Activated CD4-positive, alpha-beta T cell treated with anti-CD3 and anti-CD28 coated beads, Interleukin-2, amount 50 U/mL, for 16 hours (primary cell): ENCODE measurements around the gene ZMYM3.
A peak's percentile ranks its signal among the peaks of the same experiment; 100 is the strongest.

Experiments
- DNase-seq: peaks from one replicate; pipeline ENCODE4 v3.0.0-alpha.2; 2020

The ZMYM3 gene

DNA sequence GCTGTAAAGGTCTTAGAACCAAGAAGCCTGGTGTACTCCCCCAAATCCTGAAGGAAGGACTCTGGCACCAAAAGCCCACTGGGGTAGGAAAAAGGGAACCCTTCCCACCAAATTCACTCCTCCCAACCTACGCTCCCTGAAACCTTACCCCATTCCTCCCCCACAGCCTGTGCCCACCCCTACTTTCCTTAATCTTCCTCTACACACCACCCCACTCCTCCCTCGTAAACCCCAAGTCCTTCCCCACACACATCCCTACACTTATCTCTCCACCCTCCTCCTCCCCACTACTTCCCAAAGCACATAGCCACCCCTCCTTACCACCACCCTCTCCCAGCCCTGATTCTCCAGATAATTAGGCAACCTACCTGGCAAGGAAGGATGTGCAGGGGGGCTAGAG lies 1.7 kb downstream of the ZMYM3 start:
- no peak for DNase-seq

DNA sequence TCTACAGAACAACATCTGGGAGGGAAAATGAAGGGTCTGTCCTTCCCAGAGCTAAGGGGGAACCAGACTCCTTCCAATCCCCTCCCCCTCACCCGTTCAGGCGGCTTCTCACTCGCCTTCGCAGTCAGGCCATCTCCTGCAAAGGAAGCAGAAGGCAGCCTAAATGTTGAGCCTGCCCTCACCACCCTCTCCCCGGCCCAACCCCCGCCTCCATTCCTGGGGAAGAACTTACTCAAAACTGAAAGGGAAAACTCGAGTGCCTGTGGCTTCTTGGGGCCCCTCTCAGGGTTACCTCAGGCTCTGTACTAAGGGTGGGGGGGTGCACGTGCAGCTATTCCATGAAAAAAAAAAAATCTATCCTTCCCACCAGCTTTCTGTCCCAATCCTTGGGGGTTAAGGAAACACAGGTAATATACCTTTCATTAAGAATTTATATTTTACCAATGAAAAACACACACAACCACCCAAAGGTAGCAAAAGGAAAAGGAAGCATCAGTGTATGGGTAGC lies 2.4 kb downstream of the ZMYM3 start:
- peak; percentile 39 for DNase-seq

DNA sequence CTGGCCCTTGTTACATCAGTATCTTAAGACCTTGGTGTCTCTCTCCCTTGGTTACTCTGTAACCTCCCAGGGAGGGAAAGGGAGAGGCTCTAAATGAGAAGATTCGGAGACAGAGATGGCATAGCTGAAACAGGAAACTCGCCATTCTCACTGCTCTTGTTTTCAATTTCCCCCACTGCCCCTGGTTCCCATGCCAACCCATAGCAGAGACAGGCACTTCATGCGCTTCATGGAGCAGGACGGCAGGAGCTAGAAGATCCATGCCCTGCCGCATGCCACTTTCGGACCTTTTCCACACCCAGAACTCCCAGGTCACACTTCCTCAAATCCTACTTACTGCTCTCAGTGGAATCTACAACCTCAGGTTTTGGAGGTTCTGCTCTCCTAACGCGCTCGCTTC lies 3.1 kb downstream of the ZMYM3 start:
- no peak for DNase-seq

DNA sequence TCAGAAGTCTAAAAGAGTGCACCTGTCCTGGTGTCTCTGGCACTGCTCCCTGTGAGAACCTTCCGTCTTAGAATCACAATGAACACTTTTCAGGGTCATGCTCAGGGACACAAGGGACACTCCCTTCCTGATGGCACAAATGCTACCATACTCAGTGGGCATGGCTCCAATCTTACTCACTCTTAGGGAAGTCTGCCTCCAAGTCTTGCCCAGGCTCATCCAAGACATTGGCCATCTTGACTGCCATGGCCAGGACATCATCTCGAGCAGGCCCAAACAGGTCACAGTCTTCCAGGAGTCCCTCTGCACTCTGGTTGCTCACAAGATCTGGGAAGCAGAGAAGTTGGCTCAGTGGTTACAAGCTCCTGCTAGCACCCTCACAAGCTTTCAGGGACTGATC lies 8.8 kb downstream of the ZMYM3 start:
- DNase-seq, result no peak

DNA sequence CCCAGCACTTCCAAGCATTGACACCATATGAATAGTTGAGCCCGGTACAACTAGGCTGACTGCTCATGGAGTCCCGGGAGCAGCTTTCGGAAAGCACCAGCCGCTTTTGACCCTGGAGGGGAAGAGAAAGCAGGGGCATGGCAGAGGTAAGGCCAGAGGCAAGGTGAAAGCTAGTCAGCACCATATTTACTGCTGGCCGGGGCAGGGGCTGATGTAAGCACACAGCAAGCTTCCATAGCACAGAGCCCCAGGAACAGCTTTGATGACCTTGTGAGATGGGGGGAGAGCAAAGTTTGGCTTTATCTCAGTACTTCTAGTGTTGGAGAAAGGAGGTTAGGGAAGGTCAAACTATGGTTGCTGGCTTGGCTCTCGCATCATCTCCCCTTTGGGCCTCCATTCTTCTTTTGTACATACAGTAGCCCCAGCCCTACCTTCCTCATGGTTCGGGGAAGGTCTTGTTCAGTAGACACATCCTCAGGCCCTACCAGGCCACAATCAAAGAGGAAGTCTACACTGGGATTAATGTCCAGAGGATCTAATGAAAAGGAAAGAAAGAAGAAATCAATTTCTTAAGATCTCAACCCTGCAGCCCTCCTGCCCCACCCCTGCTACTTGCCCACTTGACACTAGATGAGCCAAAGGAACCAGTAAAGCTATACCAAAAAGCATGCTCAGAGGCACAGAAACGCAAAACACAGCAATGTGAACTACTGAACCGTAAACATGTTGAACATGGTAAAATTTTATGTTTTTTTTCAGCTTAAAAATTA lies 9.4 kb downstream of the ZMYM3 start:
- DNase-seq, result no peak

DNA sequence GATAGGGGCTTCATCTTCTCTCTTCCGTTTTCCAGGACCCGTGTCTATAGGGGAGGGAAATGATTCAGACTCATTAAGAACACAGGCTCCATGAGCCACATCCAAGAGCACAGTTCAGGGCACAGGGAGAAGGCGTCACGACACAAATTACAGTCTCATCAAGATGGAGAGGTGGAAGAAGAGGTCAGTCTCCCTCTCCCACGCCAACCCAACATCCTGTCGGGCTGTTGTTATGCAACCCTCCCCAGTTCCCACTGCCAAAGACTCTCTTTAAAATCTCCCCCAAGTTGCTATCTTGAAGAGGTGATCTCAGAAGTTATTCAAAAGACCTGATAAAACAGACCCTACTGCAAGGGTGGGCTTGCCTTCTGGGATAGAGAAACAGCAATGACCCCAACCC lies 12.6 kb downstream of the ZMYM3 start:
- DNase-seq, result no peak

DNA sequence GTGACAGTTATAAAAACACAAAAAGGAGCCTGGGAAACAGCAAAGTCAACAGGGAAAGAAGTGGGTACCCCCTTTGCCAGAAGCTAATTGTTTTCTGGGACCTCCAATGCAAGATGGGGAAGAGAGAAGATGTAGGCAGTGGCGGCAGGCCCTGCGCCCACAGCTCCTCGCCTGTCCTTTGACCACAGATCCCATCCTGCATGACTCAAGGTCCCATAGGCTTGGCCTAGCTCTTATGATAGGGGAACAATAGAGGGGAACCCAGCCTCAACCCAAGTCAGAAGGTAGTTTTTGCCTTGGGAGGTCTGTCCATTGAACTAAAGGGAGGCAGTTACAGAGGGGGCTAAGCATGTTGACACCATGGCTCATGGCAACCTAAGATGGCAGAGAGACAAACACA lies 14.2 kb downstream of the ZMYM3 start:
- no peak for DNase-seq

DNA sequence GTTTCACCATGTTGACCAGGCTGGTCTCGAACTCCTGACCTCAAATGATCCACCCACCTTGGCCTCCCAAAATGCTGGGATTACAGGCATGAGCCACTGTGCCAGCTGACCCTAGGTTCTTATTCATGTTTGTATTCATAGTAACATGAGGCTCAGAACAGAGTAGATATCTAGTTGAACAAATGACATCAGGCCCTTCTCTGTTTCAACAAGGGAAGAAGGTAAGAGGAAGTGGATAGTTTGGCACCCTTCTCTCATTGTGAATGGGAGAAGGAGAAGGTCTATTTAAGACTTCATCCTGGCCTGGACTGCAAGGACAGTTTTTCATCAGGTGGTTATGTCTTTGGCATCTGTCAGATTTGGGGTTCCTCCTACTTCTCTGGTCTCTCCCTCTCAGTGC lies 17.1 kb downstream of the ZMYM3 start:
- no peak for DNase-seq

DNA sequence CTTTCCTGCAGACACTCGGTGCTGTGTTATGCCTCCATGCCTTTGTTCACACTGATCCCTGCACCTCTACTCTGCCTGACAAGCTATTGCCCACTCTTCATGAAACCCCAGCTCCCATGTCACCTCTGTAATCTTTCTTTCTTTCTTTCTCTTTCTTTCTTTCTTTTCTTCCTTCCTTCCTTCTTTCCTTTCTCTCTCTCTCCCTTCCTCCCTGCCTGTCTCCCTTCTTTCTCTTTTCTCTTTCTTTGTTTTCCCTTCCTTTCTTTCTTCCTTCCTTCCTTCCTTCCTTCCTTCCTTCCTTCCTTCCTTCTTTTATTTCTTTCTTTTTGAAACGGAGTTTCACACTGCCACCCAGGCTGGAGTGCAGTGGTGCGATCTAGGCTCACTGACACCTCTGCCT lies 18.5 kb downstream of the ZMYM3 start:
- DNase-seq, result no peak

DNA sequence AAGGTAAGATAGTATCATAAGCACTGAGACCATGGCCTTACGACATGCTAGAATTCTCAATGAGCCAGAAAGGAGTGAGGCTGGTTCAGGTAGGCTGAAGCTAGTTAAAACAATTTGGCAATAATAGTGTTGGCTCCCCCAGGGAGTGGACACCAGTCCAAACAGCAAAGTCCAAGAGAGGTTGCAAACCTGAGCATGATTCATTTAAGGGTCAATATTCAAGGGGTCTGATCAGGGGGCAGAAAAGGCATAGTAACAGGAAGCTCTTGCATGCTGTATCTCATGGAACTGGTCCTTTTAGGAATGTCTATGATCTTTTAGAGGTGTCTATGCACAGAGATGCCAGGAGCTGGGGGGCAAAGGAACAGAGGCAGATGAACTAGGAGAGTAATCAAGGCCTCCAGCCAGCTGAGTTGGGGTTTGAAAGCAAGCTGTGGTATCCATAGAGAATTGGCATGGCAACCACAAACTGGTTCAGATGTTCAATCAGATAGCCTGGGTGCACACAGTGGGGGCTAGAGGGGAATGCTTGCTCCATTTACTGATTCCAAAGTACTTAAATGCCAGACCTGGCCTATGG lies 25.8 kb downstream of the ZMYM3 start:
- no peak for DNase-seq

DNA sequence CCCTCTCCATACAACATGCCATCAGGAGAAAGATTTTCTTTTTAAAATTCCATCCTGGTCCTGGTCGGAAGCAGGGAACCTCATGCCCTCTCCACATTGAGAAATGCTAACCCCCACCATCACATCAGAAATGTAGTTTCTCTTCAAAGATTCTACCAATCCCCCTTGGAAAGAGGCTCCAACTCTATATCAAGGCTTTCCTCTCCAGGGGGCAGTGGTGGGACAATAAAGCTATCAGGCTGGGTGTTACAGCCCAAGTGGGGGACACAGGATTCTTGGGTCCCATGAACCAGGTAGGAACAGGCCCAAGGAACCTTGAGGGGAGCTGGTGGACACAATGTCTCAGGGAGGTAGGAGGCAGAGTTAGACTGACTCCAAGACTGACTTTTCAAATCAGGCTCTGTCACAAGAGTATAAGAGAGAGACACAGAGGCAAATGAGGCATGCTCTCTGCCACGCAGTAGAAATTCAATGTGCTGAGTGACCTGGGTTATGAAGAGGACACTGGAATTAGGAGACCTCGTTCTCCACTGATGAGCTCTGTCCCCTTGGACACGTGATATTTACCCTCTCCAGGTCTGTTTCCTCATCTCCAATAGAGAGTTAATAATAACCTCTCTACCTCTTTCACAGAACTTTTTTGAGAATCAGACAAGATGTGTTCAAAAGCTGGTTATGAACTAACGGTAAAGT lies 26.4 kb downstream of the ZMYM3 start:
- no peak for DNase-seq

DNA sequence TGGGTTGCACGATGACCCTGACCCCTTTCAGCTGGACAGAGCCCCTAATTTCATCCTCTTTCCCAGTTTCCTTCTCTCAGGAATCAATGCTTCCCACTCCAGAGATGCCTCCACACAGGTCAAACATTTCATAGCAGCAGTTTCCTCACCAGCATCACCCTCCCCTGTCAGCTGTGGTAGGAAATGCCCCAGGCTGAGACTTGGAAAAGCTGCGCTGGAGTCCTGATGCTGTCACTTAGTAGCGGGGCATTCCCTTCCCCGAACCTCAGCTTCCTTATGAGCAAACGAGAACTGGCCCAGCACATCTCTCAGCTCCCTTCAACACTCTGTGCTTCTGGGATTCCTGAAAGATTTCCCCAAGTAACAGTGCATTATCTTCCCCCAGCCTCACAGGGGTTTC lies 28.3 kb downstream of the ZMYM3 start:
- DNase-seq, result no peak

DNA sequence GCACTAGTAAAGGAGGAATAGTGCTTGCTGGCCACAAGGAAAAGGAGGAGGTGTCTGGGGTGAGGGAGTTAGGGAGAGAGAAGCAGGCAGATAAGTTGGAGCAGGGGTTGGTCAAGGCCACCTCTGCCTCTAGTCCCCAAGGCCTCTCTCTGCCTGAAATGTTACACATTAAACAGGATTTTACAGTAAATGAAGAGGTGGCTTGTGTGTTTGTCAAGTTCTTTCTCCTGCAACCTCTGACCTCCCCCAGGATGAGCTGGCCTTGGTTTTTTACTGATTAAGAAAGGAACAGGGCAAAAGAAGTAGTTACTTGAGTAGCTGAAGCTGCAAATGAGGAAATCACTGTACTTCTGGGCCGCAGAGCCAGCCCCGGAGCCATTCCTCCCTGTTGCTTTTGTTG lies 28.9 kb downstream of the ZMYM3 start:
- DNase-seq, result no peak

DNA sequence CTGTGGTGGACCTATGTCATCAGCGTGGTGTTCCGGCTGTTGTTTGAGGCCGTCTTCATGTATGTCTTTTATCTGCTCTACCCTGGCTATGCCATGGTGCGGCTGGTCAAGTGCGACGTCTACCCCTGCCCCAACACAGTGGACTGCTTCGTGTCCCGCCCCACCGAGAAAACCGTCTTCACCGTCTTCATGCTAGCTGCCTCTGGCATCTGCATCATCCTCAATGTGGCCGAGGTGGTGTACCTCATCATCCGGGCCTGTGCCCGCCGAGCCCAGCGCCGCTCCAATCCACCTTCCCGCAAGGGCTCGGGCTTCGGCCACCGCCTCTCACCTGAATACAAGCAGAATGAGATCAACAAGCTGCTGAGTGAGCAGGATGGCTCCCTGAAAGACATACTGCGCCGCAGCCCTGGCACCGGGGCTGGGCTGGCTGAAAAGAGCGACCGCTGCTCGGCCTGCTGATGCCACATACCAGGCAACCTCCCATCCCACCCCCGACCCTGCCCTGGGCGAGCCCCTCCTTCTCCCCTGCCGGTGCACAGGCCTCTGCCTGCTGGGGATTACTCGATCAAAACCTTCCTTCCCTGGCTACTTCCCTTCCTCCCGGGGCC lies 29.7 kb downstream of the ZMYM3 start:
- no peak for DNase-seq

DNA sequence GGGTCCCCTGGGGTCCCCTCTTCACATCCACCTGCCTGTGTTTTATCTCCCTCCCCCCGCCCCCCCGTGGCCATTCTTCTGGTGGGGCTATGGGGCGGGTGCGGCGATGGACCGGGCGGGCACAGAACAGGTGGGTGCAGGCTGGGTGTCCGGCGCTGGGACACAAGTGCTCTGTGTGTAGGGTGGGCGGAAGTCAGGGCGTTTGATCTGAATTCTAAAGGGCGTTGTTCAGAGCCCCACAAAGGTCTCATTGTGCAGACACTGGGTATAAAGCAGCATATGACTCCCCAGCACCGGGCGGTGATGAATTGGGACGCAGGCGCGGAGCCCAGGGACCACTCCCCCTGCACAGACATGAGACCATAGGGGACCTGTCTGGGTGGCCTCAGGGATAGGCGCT lies 31.0 kb downstream of the ZMYM3 start, which contains the start of gene GJB1:
GJB1 (plus strand) TSS at position 296 of the 400 bp plus-strand sequence. CDS start 484 bp downstream, outside the sequence.
- DNase-seq, result no peak

DNA sequence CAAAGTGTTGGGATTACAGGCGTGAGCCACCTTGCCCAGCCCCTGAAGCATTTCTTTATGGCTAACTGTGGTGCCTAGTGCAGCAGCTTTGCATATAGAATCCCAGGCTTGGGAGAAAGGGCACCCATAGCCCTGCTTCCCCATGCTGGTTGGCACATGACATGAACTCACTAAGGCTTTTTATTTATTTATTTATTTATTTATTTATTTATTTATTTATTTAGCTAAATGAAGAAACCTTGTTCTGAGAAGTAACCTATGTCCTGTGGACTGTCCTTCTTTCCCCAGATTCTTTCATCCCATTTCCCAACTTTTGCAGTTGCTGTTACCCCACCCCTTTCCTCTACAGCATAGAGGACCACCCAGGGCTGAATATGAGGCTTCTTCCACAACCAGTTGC lies 32.8 kb downstream of the ZMYM3 start:
- no peak for DNase-seq

DNA sequence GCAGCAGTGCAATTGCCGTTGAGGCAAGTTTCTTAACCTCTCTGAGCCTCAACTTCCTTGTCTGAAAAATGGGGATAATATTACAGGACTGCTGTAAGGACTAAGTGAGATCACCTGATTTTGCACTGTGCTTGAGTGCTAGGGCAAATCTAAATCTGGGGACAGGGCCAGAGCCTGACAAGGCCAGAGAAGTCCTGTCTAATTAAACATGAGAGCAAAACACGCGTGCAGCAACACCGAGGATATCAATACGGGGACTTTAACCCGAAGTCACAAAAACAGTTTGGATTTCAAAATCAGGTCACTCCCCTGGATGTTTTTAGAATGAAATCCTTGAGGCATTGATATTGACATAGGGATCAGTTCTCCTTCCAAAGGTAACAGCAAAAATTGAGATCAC lies 36.6 kb downstream of the ZMYM3 start:
- DNase-seq, result no peak

DNA sequence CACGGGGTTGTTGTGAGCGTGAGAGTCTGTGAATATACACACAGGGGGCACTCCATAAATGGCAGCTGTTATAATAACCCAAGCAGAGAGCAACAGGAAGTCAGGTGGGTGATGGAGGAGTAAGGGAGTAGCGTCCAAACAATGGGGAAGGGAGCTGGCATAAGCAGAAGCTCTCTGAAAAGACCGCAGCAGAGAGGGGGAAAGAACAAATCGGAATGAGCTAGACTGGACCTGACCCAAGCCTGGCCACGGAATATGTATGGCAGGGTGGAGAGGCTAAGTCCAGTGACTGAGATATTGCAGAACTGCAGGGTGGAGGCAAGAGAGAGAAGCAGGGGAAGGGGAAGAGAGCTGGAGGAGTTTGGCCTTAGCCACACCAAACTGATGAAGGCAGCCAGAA lies 37.5 kb downstream of the ZMYM3 start:
- no peak for DNase-seq

DNA sequence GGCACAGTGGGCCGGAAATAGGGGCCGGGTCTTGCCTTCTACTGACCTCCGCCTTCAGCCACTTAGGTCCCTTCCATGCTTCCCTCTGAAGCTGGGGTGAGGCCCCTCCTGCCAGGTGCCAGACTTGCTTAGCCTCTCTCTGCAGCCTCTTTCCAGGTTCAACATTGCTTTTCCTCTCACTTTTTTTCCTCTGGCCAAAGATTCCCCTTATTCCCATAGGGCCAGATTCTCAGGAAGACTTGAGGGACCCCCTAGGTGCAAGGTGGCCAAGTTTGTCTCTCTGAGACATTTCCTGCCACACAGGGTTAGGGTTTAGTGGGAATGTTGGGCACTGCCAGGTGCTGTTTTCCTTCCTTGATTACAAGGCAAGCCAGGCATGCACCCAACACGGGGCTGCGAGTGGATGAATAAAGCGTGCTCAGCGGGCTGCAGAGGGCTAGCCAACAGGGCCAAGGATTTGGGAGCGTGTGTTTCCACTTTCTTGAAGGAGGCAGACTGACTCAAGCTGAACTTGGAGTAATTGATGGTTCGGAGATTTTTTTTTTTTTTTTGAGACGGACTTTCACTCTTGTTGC lies 38.5 kb downstream of the ZMYM3 start:
- no peak for DNase-seq

DNA sequence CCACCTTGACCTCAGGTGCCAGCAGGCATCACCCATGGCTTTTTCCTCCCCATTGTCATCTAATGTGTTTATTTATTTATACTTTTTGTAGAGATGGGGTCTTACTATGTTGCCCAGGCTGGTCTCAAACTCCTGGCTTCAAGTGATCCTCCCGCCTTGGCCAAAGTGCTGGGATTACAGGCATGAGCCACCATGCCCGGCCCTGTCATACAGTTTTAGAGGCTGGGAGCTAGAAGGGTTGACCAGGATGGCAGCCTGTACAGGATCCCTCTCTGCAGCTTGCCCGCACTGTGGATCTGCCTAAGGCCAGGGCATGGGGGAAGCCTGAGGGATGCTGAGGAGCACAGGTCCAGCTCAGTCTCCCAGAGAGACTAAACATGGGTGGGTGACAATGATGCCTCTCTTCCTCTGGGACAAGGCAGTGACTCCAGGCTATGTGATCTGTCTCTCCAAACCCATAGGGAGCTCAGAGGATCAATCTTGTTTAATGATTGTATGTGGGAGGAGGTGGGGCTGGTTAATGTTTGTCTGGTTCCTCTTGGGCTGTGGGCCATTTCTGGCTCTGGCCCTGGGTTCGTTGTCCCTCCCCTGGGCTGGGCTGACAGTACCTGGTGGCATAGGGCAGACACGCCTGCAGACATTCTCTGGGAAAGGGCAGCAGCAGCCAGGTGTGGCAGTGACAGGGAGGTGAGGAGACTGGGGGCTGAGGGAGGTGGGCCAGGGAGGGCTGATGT lies 39.2 kb downstream of the ZMYM3 start:
- no peak for DNase-seq

DNA sequence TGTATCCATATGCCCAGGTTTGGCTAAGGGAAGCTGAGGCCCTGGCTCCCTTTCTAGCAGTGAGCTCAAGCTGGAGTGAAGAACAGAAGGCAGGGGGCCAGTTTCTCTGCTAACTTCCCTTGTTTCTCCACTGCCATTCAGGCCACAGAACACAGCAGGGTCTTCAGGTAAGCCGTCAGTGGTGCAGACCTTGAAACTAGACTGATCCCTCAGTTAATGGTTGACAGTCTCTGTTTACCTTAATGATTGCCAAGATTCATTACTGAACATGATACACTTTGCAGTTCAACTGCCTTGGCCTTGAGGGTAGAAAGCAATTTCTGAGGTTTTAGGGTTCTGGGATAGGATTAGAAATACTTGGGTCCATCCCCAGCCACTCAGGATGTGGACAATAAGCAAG lies 39.8 kb downstream of the ZMYM3 start:
- no peak for DNase-seq

DNA sequence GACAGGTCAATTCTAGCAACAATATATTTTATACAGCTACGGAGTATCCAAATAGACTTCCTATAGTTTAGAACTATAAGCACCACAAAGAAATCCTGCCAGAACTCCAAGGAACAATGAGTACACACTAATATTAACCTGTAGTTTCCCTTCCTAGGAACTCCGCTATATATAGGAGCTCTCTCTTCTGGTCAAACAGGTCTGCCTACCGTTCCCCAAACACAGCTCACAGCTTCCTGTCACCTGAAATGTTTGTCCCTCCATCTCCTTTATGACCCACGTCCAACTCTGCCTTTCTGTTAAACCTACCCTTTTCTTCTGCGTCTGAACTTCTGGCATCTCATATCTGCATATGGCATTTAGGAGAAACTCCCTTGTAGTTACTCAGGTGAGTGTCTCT lies 41.4 kb downstream of the ZMYM3 start:
- DNase-seq, result no peak

DNA sequence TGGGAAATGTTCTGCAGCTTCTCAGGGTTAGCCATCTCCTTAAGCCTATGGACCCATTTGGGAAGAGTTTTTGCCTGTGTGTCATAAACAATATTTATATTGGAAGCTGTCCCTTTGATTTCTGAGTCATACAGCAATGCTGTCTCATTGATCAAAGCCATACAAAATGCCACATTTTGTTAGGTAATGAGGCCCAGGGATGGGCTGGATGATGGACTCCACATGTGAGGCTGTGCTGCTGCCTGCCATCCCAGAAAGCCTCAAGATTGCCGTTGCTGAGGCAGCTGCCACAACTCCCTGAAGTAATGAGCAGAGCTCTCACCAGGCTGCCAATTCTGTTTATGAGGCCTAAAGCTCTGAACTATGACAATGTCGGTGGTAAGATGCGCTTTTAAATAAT lies 43.1 kb downstream of the ZMYM3 start:
- no peak for DNase-seq
